Breast epithelium (tissue), 4 donors: ENCODE measurements around the gene LPAR5. TPM values are rescaled to one million over a fixed set of nuclear protein-coding genes. Genes with fewer than 3 reads are reported as not detected.

Experiments
- DNase-seq, 2 donors: peaks; one replicate each; pipeline ENCODE4 v3.0.0-alpha.2; 2019; ENCODE audit warnings: low spot score in 2 of 2
- H3K27ac ChIP-seq, 2 donors: fragments of 200-600 bp; sonication (generic) in 1 of 2; one replicate each; pipeline ENCODE4 v1.5.1; 2016 to 2019; ENCODE audit warnings: mild to moderate bottlenecking in 1 of 2
- H3K27me3 ChIP-seq, 2 donors: fragments of 200-600 bp; sonication (generic) in 1 of 2; one replicate each; pipeline versions ENCODE4 v1.5.1 to v1.6.0; 2017 to 2019; ENCODE audit warnings: control low read depth in 1 of 2, mild to moderate bottlenecking in 1 of 2
- H3K36me3 ChIP-seq: fragments of 200-600 bp; one replicate; pipeline ENCODE4 v1.5.1; 2019
- H3K4me1 ChIP-seq, 2 donors: fragments of 200-600 bp; sonication (generic); one replicate each; pipeline ENCODE4 v1.5.1; 2016 to 2019; ENCODE audit warnings: control low read depth in 1 of 2
- H3K4me3 ChIP-seq, 3 donors: fragments of 200-600 bp; sonication (generic); 1 replicate in 2 of 3; 2 replicates in 1 of 3; pipeline ENCODE4 v1.5.1; 2016 to 2019; ENCODE audit warnings: mild to moderate bottlenecking in 3 of 3, moderate library complexity in 2 of 3
- H3K9me3 ChIP-seq, 2 donors: fragments of 200-600 bp; sonication (generic) in 1 of 2; one replicate each; pipeline ENCODE4 v1.5.1; 2016 to 2019; ENCODE audit warnings: control low read depth in 1 of 2
- CTCF ChIP-seq, 3 donors: fragments of 450-650 bp; IDR thresholded peaks; one replicate each; pipeline ENCODE4 v1.5.1; 2016 to 2017; ENCODE audit warnings: antibody characterized with exemption in 3 of 3, mild to moderate bottlenecking in 3 of 3, moderate library complexity in 3 of 3
- POLR2A ChIP-seq: fragments of 450-650 bp; IDR thresholded peaks from one replicate; pipeline ENCODE4 v1.6.1; 2016; ENCODE audit warnings: antibody characterized with exemption, mild to moderate bottlenecking, moderate library complexity
- POLR2AphosphoS5 ChIP-seq, 3 donors: sonication (generic); formaldehyde crosslinking; IDR thresholded peaks; one replicate each; pipeline ENCODE4 v1.6.1; 2017; ENCODE audit warnings: antibody characterized with exemption in 3 of 3
- intact Hi-C: fragments of 100-400 bp; cut with DNase I; formaldehyde crosslinking; loops from one replicate; pipeline ENCODE4 v1.15.1; 2023; ENCODE audit warnings: low total_unique reads
- total RNA-seq, 3 donors: library from RNA; depleted of rRNA; stranded (reverse); fragments of >200 nt; gene quantifications; one replicate each; pipeline ENCODE4 v1.1.0, GENCODE V29; 2016

The LPAR5 gene
- total RNA-seq, 3 donors from 2014 or later: 0.98 to 1.8 (median 1.8) TPM

GRCh38 chr12:6666211-6666610 lies 30.5 kb upstream of the LPAR5 start:
- Histone ChIP-seq H3K27ac (no peak overlapping the region), H3K9me3 (no peaks in the 10 kb centered on the region), H3K27me3 (no peaks in the 10 kb centered on the region), H3K4me3 (no peak overlapping the region), H3K36me3 (peaks cover 23% of the 10 kb centered on the region), H3K4me1 (peaks cover 0 to 10% of the 10 kb centered on the region in 2 donors)
- no peak for DNase-seq
- TF ChIP-seq POLR2AphosphoS5 (IDR thresholded peaks at IDR 0.05) (no peak), POLR2A (no peak), CTCF (IDR thresholded peaks at IDR 0.05) (no peak)
- intact Hi-C loops: no loop called here

GRCh38 chr12:6664902-6665301 lies 29.1 kb upstream of the LPAR5 start:
- TF ChIP-seq POLR2A (no peak), POLR2AphosphoS5 (IDR thresholded peaks at IDR 0.05) (no peak)
- H3K27ac ChIP-seq: no peak overlapping the region
- DNase-seq: no peak
- H3K4me1 ChIP-seq: peaks cover 0 to 10% of the 10 kb centered on the region in 2 donors
- H3K27me3 ChIP-seq: no peaks in the 10 kb centered on the region
- peaks cover 14% of the 10 kb centered on the region for H3K36me3 ChIP-seq
- H3K9me3 ChIP-seq: no peaks in the 10 kb centered on the region
- intact Hi-C loops: no loop called here
- no peak overlapping the region for H3K4me3 ChIP-seq

GRCh38 chr12:6662906-6663742 lies 27.4 kb upstream of the LPAR5 start, which contains the start of gene ING4:
TSS of gene ING4 (minus strand) at chr12:6663119. CDS start at chr12:6663101, 18 bp downstream.
- peak; percentile 95 to 99 for DNase-seq
- H3K27me3 ChIP-seq: no peaks in the 10 kb centered on the region
- H3K9me3 ChIP-seq: no peaks in the 10 kb centered on the region
- intact Hi-C loops: no loop called here
- peak within 1 kb of the TSS; percentile 79 to 90 for H3K27ac ChIP-seq
- peak within 1 kb of the TSS; percentile 68 to 93 (median 91) for H3K4me3 ChIP-seq
- H3K36me3 ChIP-seq: peaks cover 7% of the 10 kb centered on the region
- H3K4me1 ChIP-seq: peaks cover 0 to 14% of the 10 kb centered on the region in 2 donors
- TF ChIP-seq POLR2AphosphoS5 (IDR thresholded peaks at IDR 0.05): peak; percentile 87 to 93 (median 88)
- no peak for TF ChIP-seq POLR2A

GRCh38 chr12:6662602-6662905 lies 26.8 kb upstream of the LPAR5 start:
- intact Hi-C loops: no loop called here

GRCh38 chr12:6653987-6654386 lies 18.2 kb upstream of the LPAR5 start:
- TF ChIP-seq POLR2AphosphoS5 (IDR thresholded peaks at IDR 0.05): no peak
- TF ChIP-seq POLR2A: no peak
- no peak for TF ChIP-seq CTCF (IDR thresholded peaks at IDR 0.05)
- Histone ChIP-seq H3K27me3 (no peaks in the 10 kb centered on the region), H3K36me3 (peaks cover 17% of the 10 kb centered on the region), H3K4me1 (peaks cover 0 to 4% of the 10 kb centered on the region in 2 donors), H3K4me3 (no peak overlapping the region), H3K9me3 (no peaks in the 10 kb centered on the region), H3K27ac (no peak overlapping the region)
- intact Hi-C loops: no loop called here
- no peak for DNase-seq

More at GRCh38 chr12:6662602-6662905, 26.8 kb upstream of the LPAR5 start:
- no peaks in the 10 kb centered on the region for H3K27me3 ChIP-seq
- H3K4me1 ChIP-seq: peaks cover 0 to 14% of the 10 kb centered on the region in 2 donors
- H3K4me3 ChIP-seq: peak overlapping the region; percentile 68 to 93 (median 91)
- peak overlapping the region; percentile 79 to 90 for H3K27ac ChIP-seq
- no peak for TF ChIP-seq CTCF (IDR thresholded peaks at IDR 0.05)
- TF ChIP-seq POLR2AphosphoS5 (IDR thresholded peaks at IDR 0.05): no peak
- no peak for TF ChIP-seq POLR2A
- peaks cover 1% of the 10 kb centered on the region for H3K36me3 ChIP-seq
- H3K9me3 ChIP-seq: no peaks in the 10 kb centered on the region
- DNase-seq: no peak

- H3K4me3 ChIP-seq: no peak overlapping the region
- no peaks in the 10 kb centered on the region for H3K27me3 ChIP-seq
- intact Hi-C loops: no loop called here
- H3K27ac ChIP-seq: no peak overlapping the region
- H3K36me3 ChIP-seq: peaks cover 17% of the 10 kb centered on the region
- DNase-seq: no peak
- H3K4me1 ChIP-seq: peaks cover 0 to under 1% of the 10 kb centered on the region in 2 donors
- no peak for TF ChIP-seq POLR2A
- no peak for TF ChIP-seq CTCF (IDR thresholded peaks at IDR 0.05)
- no peak for TF ChIP-seq POLR2AphosphoS5 (IDR thresholded peaks at IDR 0.05)
- no peaks in the 10 kb centered on the region for H3K9me3 ChIP-seq
These were observed 17.6 kb upstream of the LPAR5 start for GRCh38 chr12:6653342-6653741.
